ENCODE results near the gene PITPNM1.

GRCh38 chr11:67538306-67538705 lies 33.1 kb upstream of the PITPNM1 start:
- TF ChIP-seq CTCF (IDR thresholded peaks at IDR 0.05) (no peak), POLR2A (IDR thresholded peaks at IDR 0.05) (no peak)
